GM12874 (cell line): ENCODE measurements around the gene GRIFIN.

Experiments
- TF ChIP-seq, protein P1 (sequence below): IDR thresholded peaks from 2 replicates; pipeline ENCODE4 v1.5.1; 2011; ENCODE audit warnings: low read depth, mild to moderate bottlenecking, control low read depth, low read length, moderate library complexity; ENCODE audit not compliant: insufficient read depth

Gene GRIFIN

DNA sequence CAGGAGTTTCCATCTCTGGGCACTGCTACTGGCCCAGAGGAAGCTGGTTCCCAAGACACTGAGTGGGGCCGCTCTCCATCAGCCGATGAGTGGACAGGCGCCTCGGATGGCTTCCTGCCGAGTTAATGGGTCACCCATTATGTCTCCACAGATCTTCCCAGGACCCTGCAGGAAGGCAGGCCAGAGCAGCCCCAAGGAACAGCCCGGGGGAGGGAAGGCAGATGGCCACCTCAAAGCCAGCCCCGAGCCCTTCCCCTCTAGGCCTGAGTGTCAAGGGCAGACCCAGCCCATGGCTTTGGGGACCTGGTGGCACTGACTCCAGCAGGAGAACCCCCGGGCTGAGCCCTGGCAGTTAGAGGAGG, 40.0 kb upstream of the GRIFIN start:
- TF ChIP-seq, protein P1, sequence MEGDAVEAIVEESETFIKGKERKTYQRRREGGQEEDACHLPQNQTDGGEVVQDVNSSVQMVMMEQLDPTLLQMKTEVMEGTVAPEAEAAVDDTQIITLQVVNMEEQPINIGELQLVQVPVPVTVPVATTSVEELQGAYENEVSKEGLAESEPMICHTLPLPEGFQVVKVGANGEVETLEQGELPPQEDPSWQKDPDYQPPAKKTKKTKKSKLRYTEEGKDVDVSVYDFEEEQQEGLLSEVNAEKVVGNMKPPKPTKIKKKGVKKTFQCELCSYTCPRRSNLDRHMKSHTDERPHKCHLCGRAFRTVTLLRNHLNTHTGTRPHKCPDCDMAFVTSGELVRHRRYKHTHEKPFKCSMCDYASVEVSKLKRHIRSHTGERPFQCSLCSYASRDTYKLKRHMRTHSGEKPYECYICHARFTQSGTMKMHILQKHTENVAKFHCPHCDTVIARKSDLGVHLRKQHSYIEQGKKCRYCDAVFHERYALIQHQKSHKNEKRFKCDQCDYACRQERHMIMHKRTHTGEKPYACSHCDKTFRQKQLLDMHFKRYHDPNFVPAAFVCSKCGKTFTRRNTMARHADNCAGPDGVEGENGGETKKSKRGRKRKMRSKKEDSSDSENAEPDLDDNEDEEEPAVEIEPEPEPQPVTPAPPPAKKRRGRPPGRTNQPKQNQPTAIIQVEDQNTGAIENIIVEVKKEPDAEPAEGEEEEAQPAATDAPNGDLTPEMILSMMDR, result no peak

GRCh38 chr7:2515424-2516193, 39.4 kb upstream of the GRIFIN start:
- TF ChIP-seq, protein P1, result no peak

DNA sequence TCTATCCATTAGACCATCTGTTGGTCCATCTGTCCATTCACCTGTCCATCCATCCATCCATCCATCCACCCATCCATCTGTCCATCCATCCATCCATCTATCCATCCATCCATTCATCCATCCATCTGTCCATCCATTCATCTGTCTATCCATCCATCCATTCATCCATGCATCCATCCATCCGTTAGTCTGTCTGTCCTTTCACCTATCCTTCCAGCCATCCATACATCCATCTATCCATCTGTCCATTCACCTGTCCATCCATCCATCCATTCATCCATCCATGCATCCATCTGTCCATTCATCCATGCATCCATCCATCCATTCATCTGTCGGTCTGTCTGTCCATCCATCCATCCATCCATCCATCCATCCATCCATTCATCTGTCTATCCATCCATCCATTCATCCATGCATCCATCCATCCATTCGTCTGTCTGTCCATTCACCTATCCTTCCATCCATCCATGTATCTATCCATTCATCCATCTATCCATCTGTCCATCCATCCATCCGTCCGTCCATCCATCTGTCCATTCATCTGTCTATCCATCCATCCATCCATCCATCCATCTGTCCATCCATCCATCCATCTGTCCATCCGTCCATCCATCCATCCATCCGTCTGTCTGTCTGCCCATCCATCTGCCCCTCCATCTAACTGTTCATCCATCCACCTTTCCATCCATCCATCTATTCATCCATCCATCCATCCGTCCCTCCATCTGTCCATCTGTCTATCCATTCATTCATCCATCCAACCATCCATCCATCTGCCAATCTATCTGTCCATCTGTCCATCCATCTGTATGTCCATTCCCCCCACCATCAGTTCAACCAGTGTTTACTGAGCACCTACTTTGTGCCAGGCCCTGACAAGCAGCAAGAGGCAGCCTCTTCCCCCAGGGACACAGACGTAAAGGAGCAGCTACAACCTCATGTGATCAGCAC, 38.5 kb upstream of the GRIFIN start:
- TF ChIP-seq, protein P1, result no peak

DNA sequence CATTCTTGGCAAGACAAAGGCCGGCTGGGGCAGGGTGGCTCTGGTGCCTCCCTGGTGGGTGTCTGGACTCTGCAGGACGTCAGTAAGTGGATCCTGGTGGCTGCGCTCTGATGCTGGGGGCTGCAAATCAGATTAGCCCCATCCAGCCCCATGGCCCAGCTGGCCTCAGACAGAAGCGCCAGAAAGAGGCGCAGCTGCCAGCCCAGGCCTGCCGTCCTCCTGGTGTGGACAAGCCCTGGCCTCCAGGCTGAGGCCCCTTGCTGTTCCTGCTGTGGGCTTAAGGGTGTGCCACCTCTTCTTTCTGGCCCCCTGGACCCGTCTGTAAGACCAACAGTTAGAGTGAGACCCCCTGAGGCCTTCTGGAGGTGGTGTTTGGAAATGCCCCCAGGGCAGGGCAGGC, 37.5 kb upstream of the GRIFIN start:
- TF ChIP-seq, protein P1, result no peak

DNA sequence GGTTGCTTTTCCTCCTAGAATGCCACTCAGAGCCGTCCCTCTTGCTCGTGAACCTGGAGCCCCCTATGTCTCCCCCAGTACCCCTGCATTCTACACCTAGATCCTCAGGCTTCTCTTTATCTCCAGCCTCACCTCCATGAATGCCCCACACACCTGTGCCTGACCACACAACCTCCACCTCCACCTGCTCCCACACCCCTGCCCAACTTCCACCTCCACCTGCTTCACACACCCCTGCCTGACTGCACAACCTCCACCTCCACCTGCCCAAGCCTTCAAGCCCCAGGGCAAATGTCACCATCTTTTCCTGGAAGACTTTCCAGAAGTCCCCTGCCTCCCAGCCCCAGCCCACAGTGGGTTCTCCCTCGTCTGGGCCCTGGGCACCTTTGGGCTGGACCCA, 36.5 kb upstream of the GRIFIN start:
- TF ChIP-seq, protein P1, result no peak

DNA sequence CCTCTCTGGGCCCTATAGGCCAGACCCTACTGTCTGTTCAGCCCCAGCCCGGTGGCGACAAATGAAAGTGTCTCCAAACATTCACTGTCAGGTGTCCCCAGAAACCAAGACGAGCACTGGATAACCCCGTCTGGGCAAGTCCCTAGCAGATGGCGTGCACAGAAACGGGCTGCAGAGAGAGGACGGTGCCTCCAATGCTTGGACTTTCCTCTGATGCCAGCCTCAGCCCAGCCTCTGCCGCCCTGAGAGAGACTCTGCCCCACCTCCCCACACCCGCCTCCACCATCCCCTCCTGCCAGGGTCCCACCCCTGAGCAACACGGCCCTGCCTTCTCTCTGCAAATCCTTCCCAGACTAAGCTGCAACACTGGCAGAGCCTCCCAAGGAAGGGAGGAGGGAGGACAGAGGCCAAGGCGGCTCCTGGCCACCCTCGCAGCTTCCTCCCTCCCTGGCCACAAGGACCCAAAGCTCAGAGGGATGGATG, 36.0 kb upstream of the GRIFIN start:
- TF ChIP-seq, protein P1, result no peak

- TF ChIP-seq, protein P1, result no peak
These were observed 35.6 kb upstream of the GRIFIN start for GRCh38 chr7:2511769-2512168.
